HFFc6 (cell line): ENCODE measurements around the gene SYNJ2. TPM values are rescaled to one million over a fixed set of nuclear protein-coding genes. Genes with fewer than 3 reads are reported as not detected.
A peak's percentile ranks its signal among the peaks of the same experiment; 100 is the strongest.

Experiments
- DNase-seq: peaks from one replicate; pipeline ENCODE4 v3.0.0-alpha.2; 2018
- H3K27ac Mint-ChIP-seq: 2 replicates; pipeline ENCODE4 v1.8.0; 2020; ENCODE audit warnings: mild to moderate bottlenecking, mixed read lengths
- H3K27me3 Mint-ChIP-seq: 2 replicates; pipeline ENCODE4 v1.8.0; 2021; ENCODE audit warnings: mild to moderate bottlenecking, moderate library complexity, mixed read lengths; ENCODE audit not compliant: insufficient read depth
- H3K36me3 Mint-ChIP-seq: 2 replicates; pipeline ENCODE4 v1.8.0; 2021; ENCODE audit warnings: low read depth, mixed read lengths
- H3K4me1 Mint-ChIP-seq: 2 replicates; pipeline ENCODE4 v1.8.0; 2020; ENCODE audit warnings: low read depth, mixed read lengths
- H3K4me3 Mint-ChIP-seq: 2 replicates; pipeline ENCODE4 v1.8.0; 2020; ENCODE audit warnings: mild to moderate bottlenecking, moderate library complexity, mixed read lengths
- H3K9me3 Mint-ChIP-seq: 2 replicates; pipeline ENCODE4 v1.8.0; 2020; ENCODE audit warnings: mild to moderate bottlenecking, mixed read lengths
- total RNA-seq, 6 experiments: library from RNA; stranded (reverse); fragmentation: NEBNext Ultra II Directional; extraction: Animal tissue kit (Norgen Biotek cat#: 25700); gene quantifications; 2 replicates in 1 of 6; 3 replicates in 5 of 6; pipeline ENCODE4 v1.2.3, GENCODE V29; 2021
- TF ChIP-seq, protein P1 (sequence below): fragments of 200-600 bp; sonication (generic); IDR thresholded peaks from 2 replicates; pipeline ENCODE4 v1.5.0; 2021; ENCODE audit warnings: antibody characterized with exemption, mild to moderate bottlenecking

SYNJ2 gene
- total RNA-seq, 6 experiments from 2014 or later, result 31.8 to 46.4 (median 41.3) TPM

DNA sequence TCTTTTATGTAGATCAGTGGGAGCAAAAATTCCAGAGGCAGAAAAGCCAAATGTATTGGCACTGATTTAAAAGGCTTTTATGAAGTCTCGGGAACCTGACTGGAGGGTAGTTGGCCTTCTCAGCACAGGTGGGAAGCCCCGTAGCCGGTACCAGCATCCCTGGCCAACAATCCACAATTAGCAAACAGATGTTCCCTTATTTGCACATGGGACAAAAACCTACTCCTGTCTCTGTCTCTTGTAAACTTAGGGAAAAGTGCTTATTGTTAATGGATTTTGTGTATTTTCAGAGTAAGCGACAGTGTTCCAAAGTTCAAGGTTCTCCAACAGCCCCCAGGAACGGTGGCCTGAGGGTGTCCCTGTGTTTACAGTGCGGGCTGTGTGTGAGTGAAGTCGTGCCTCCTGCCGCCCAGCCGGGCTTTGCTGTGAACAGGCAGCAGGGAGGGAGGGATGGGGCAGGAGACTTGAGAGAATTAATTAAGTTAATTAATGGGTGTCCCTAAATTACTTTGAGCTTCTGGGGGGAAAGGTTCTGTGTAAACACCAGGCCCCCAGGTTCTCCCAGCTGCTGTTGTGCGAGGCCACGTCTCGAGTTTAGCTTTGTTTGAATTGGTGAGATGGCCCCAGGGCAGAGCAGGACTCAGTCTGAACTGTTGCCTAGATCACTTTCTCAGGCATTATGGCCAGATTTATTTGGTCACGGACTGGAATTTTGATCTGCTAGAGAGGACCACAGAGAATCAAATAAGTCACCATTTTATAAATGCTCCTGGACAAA, 3.9 kb downstream of the SYNJ2 start:
- Mint-ChIP-seq H3K4me3 (peak overlapping the region; percentile 63), H3K9me3 (no peaks in the 10 kb centered on the region), H3K4me1 (peaks cover 63% of the 10 kb centered on the region), H3K27ac (peak overlapping the region; percentile 71), H3K36me3 (peaks cover 9% of the 10 kb centered on the region; the same call in 1 of the 2 replicates), H3K27me3 (no peaks in the 10 kb centered on the region)
- TF ChIP-seq, protein P1, sequence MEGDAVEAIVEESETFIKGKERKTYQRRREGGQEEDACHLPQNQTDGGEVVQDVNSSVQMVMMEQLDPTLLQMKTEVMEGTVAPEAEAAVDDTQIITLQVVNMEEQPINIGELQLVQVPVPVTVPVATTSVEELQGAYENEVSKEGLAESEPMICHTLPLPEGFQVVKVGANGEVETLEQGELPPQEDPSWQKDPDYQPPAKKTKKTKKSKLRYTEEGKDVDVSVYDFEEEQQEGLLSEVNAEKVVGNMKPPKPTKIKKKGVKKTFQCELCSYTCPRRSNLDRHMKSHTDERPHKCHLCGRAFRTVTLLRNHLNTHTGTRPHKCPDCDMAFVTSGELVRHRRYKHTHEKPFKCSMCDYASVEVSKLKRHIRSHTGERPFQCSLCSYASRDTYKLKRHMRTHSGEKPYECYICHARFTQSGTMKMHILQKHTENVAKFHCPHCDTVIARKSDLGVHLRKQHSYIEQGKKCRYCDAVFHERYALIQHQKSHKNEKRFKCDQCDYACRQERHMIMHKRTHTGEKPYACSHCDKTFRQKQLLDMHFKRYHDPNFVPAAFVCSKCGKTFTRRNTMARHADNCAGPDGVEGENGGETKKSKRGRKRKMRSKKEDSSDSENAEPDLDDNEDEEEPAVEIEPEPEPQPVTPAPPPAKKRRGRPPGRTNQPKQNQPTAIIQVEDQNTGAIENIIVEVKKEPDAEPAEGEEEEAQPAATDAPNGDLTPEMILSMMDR, result no peak
- DNase-seq, result peak; percentile 25

DNA sequence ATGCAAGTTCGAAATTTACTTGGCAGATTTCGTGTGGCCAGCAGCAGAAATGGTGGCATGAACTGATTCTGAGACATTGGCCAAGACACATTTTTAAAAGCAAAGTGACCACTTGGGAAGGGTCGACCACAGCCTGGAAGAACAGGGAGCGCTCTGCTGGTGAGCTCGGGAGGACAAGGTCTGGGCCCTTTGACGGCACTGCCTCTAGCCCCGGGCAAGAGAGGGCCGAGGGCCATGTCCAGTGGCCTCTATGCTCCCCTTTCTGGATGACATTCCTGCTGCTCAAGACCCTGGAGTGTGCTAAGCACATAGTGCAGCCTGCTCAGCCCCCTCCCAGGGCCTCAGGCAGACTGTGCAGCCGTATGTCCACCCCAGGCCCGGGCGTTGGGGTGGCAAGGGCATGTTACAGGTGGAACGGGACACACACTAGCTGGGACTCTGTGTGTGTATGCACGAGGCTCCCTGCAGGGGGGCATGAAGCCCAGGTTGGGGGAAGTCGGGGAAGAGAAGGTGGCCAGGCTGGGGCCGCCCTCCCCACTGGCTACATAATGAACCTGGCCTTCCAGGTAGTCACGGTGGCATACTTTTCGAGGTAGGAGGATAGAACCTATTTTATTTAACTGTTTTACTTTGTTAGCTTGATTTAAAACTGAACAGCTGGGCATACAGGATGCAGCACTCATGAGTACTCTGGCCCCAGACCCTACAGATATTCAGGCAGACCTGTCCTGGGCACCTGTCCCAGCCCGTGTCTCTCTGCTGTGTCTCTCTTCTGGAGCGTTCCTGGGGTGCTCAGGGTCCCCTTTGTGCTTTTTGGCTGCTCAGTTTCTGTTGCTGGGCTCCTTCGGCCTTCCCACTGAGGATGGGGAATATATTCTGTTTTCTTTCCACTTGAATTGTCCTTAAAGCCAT, 6.4 kb downstream of the SYNJ2 start:
- H3K27ac Mint-ChIP-seq, result peak overlapping the region; percentile 18; the same call in 1 of the 2 replicates
- peaks cover 7% of the 10 kb centered on the region; the same call in 1 of the 2 replicates for H3K36me3 Mint-ChIP-seq
- peaks cover 59% of the 10 kb centered on the region for H3K4me1 Mint-ChIP-seq

DNA sequence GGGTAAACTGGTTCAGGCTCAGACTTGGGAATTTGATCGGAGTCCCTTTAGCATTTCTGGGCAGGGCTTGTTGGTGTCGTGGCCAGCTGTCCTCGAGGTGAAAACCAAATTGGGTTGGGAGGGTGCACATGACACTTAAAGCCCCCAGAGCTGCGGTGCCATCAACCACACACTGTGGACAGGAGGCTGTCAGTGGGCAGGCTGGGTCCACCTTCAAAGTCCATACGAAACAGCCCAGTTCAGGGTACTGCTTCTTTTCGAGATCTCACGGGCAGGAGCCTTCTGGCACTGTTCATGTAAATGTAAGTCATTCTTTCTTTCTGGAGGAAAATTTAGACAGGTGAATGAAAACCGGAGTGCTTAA, 7.0 kb downstream of the SYNJ2 start:
- Mint-ChIP-seq H3K9me3 (no peaks in the 10 kb centered on the region), H3K4me1 (peaks cover 59% of the 10 kb centered on the region)

More for the DNA sequence above, 6.4 kb downstream of the SYNJ2 start:
- Mint-ChIP-seq H3K27me3 (no peaks in the 10 kb centered on the region), H3K9me3 (no peaks in the 10 kb centered on the region), H3K4me3 (no peak overlapping the region)
- no peak for DNase-seq
- TF ChIP-seq, protein P1, result no peak

DNA sequence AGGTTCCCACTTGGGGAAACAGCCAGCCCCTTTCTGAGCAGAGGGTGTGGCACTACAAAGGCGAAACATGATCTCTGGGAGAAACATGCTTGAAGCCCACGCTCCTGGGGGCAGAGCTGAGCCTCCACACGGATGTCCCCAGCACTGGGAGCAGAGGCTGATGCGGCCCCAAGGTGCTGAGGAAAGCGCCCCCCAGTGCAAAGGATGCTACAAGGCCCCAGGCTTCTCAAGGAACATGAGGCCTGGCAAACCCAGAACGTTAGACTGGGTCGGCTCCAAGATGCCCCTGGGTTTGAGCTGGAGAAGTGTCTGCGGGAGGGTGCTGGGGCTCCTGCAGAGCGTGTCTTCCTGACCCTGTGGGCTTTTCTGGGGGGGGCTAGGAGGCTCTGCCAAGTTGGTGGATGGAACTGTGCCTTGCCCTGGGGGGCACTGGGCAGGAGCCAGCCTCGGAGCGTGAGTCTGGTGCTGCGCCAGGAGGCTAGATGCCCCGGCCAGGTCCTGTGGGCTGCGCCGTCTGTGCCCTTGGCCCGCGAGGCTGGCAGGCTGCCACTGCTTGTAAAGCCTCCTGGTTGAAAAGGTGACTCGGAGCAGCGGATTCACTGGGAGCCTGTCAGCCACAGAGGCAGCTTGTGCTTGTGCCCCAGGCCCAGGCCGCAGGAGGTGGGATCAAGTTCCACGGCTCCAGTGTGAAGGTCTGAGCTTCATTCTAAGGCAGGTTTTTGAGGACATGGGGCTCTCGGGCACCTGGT, 8.1 kb downstream of the SYNJ2 start:
- H3K9me3 Mint-ChIP-seq, result no peaks in the 10 kb centered on the region
- peak overlapping the region; percentile 41; the same call in 1 of the 2 replicates for H3K4me3 Mint-ChIP-seq
- peaks cover 4% of the 10 kb centered on the region; the same call in 1 of the 2 replicates for H3K36me3 Mint-ChIP-seq
- peak overlapping the region; percentile 53 for H3K27ac Mint-ChIP-seq
- DNase-seq, result peak; percentile 47
- no peaks in the 10 kb centered on the region for H3K27me3 Mint-ChIP-seq
- peaks cover 62% of the 10 kb centered on the region for H3K4me1 Mint-ChIP-seq
- TF ChIP-seq, protein P1, result peak; percentile 30

More for the DNA sequence above, 7.0 kb downstream of the SYNJ2 start:
- H3K36me3 Mint-ChIP-seq, result 0 out of 2 replicates have a peak, but pooled peaks cover 4% of the 10 kb centered on the region
- no peak overlapping the region for H3K4me3 Mint-ChIP-seq
- no peaks in the 10 kb centered on the region for H3K27me3 Mint-ChIP-seq
- H3K27ac Mint-ChIP-seq, result peak overlapping the region; percentile 18; the same call in 1 of the 2 replicates
- TF ChIP-seq, protein P1, result no peak
- no peak for DNase-seq
